ENCODE data around the gene CDO1. TPM values are rescaled to one million over a fixed set of nuclear protein-coding genes. Genes with fewer than 3 reads are reported as not detected.
A peak's percentile ranks its signal among the peaks of the same experiment; 100 is the strongest.

Gene CDO1
- total and polyA plus RNA-seq, 9 of the 15 experiments (the other 6 are each of a cell fraction or from before 2014, with no cell fraction given) = 0.16 to 0.22 TPM; not detected in 7

- TF ChIP-seq ZBTB12 (CRISPR knock-in tag; IDR thresholded peaks at IDR 0.05) (no peak), NFIC (IDR thresholded peaks at IDR 0.05) (peak; percentile 31), ETV6 (IDR thresholded peaks at IDR 0.05; ENCODE audit: borderline replicate concordance in 1 of 2, low read depth in 2 of 2, low read length in 1 of 2) (no peak), ETV6 (CRISPR knock-in tag; IDR thresholded peaks at IDR 0.05; ENCODE audit: borderline replicate concordance) (no peak), RBBP5 (IDR thresholded peaks at IDR 0.05; ENCODE audit: borderline replicate concordance, insufficient read depth, low read length, poor library complexity, severe bottlenecking) (peak; percentile 82), PHF8 (IDR thresholded peaks at IDR 0.05; ENCODE audit: borderline replicate concordance, low read length) (no peak), KLF1 (tag; IDR thresholded peaks at IDR 0.05) (no peak), GABPA (tag; conservative IDR thresholded peaks at IDR 0.05; ENCODE audit: low read depth) (no peak), BCL6 (CRISPR knock-in tag; IDR thresholded peaks at IDR 0.05) (no peak), ZC3H4 (CRISPR knock-in tag; IDR thresholded peaks at IDR 0.05; ENCODE audit: borderline replicate concordance) (no peak), MTF1 (CRISPR knock-in tag; IDR thresholded peaks at IDR 0.05; ENCODE audit: borderline replicate concordance) (no peak), HMBOX1 (IDR thresholded peaks at IDR 0.05) (no peak), XRCC3 (IDR thresholded peaks at IDR 0.05) (no peak), ZNF408 (CRISPR knock-in tag; IDR thresholded peaks at IDR 0.05; ENCODE audit: low read depth) (no peak), PURB (CRISPR knock-in tag; IDR thresholded peaks at IDR 0.05; ENCODE audit: low read depth) (no peak), NFE2L1 (tag; IDR thresholded peaks at IDR 0.05; ENCODE audit: borderline replicate concordance, low read depth) (no peak), DNMT1 (IDR thresholded peaks at IDR 0.05) (no peak), ZNF518B (CRISPR knock-in tag; IDR thresholded peaks at IDR 0.05) (no peak), FOSL1 (tag; conservative IDR thresholded peaks at IDR 0.05) (no peak), MTA2 (IDR thresholded peaks at IDR 0.05; ENCODE audit: low read depth) (no peak), PHTF2 (CRISPR knock-in tag; IDR thresholded peaks at IDR 0.05) (no peak), MEF2A (IDR thresholded peaks at IDR 0.05; ENCODE audit: control insufficient read depth, low read depth, low read length) (no peak)
Observed at GRCh38 chr5:115842089-115842935, 25.9 kb upstream of the CDO1 start (continued).
